K562 (cell line): Measurements from ENCODE around the gene IGSF10. TPM values are rescaled to one million over a fixed set of nuclear protein-coding genes. Genes with fewer than 3 reads are reported as not detected.

Source experiments
- ATAC-seq: fragments of 200-7000 bp; cut with Tn5 transposase; 3 replicates; pipeline ENCODE4 v1.9.1; 2020; ENCODE audit warnings: moderate library complexity
- BruUV-seq: library from RNA; stranded (reverse); fragments of 400-500 nt; replicated peaks from 2 replicates; lab custom pipeline; 2021; lab: Mats Ljungman, UMichigan
- CTCF ChIA-PET: fragments of 300-600 bp; formaldehyde crosslinking; extraction: SDS; loops from one replicate; lab custom pipeline; 2021; ENCODE audit warnings: low intra/inter-chr PET ratio; lab: Yijun Ruan, JAX
- POLR2A ChIA-PET: fragments of 300-600, 350-650 bp; sonication (Branson Sonifier 250); formaldehyde crosslinking; extraction: SDS; loops from one replicate; lab custom pipeline; 2021; ENCODE audit warnings: antibody characterized with exemption, inconsistent platforms; lab: Yijun Ruan, JAX
- DNase-seq, 4 experiments: peaks; one replicate each; pipeline versions ENCODE4 v3.0.0 to v3.0.0-alpha.2; 2011 to 2018; ENCODE audit warnings: low spot score in 3 of 4, mixed read lengths in 3 of 4; ENCODE audit errors: extremely low read depth in 1 of 4
- FAIRE-seq: peaks from 2 replicates; lab custom pipeline; 2011; peaks lifted over from hg19 to GRCh38; lab: Jason Lieb, UNC
- H2AFZ ChIP-seq: 2 replicates; pipeline ENCODE4 v1.6.0; 2011; ENCODE audit warnings: low read depth, low read length, control low read depth, inconsistent platforms
- H3K27ac ChIP-seq: fragments of 200-600 bp; 3 replicates; pipeline ENCODE4 v1.8.0; 2011; ENCODE audit warnings: low read depth, mild to moderate bottlenecking, control low read depth, inconsistent platforms, low read length, moderate library complexity, mixed read lengths; ENCODE audit errors: extremely low read depth
- H3K27me3 ChIP-seq, 2 experiments: fragments of 300-600 bp in 1 of 2; 2 replicates in 1 of 2; 3 replicates in 1 of 2; pipeline versions ENCODE4 v1.6.0 to v1.8.0; 2011; ENCODE audit warnings: inconsistent platforms in 2 of 2, low read length in 2 of 2, mild to moderate bottlenecking in 1 of 2, mixed read lengths in 1 of 2, moderate library complexity in 1 of 2; ENCODE audit not compliant: control insufficient read depth in 2 of 2, insufficient read depth in 2 of 2
- H3K36me3 ChIP-seq: fragments of 300-600 bp; 3 replicates; pipeline ENCODE4 v1.8.0; 2011; ENCODE audit warnings: mild to moderate bottlenecking, low read length, inconsistent platforms; ENCODE audit not compliant: control insufficient read depth, insufficient read depth
- H3K4me1 ChIP-seq, 2 experiments: fragments of 200-600 bp in 1 of 2; replicated peaks in 1 of 2; 2 replicates in 1 of 2; 3 replicates in 1 of 2; pipeline versions ENCODE4 v1.5.1 to v1.8.0; 2011; ENCODE audit warnings: inconsistent platforms in 2 of 2, low read length in 2 of 2, mild to moderate bottlenecking in 1 of 2, mixed read lengths in 1 of 2, moderate library complexity in 1 of 2; ENCODE audit not compliant: control insufficient read depth in 2 of 2, insufficient read depth in 2 of 2
- H3K4me2 ChIP-seq: 2 replicates; pipeline ENCODE4 v1.6.1; 2011; ENCODE audit warnings: low read length, control low read depth, inconsistent platforms, mixed read lengths; ENCODE audit not compliant: insufficient read depth
- H3K4me3 ChIP-seq: fragments of 200-600 bp; sonication (generic), shearing (Covaris generic); 2 replicates; pipeline ENCODE4 v1.5.1; 2016; ENCODE audit warnings: control low read depth, inconsistent platforms
- H3K79me2 ChIP-seq: fragments of 200-600 bp; 3 replicates; pipeline ENCODE4 v1.8.0; 2011; ENCODE audit warnings: low read length, inconsistent platforms; ENCODE audit not compliant: control insufficient read depth, insufficient read depth
- H3K9ac ChIP-seq, 2 experiments: 2 replicates each; pipeline versions ENCODE4 v1.6.0 to v1.6.1; 2011; ENCODE audit warnings: low read depth in 2 of 2, low read length in 2 of 2, control low read depth in 1 of 2, inconsistent platforms in 1 of 2, mild to moderate bottlenecking in 1 of 2, mixed read lengths in 1 of 2; ENCODE audit not compliant: insufficient read depth in 1 of 2
- H3K9me1 ChIP-seq: one replicate; pipeline ENCODE4 v1.6.0; 2011; ENCODE audit warnings: inconsistent platforms, mild to moderate bottlenecking, low read length, moderate library complexity; ENCODE audit not compliant: control insufficient read depth, insufficient read depth
- H3K9me3 ChIP-seq: replicated peaks from 2 replicates; pipeline ENCODE4 v1.5.1; 2011; ENCODE audit warnings: low read depth, low read length, inconsistent platforms; ENCODE audit not compliant: control insufficient read depth, insufficient read depth
- H4K20me1 ChIP-seq: replicated peaks from 2 replicates; pipeline ENCODE4 v1.6.1; 2011; ENCODE audit warnings: low read length, inconsistent platforms, mixed read lengths; ENCODE audit not compliant: control insufficient read depth, insufficient read depth
- MAZ ChIP-seq, 2 experiments: fragments of 450-650 bp in 1 of 2; sonication (generic) in 1 of 2; formaldehyde crosslinking; IDR thresholded peaks in 1 of 2; conservative IDR thresholded peaks in 1 of 2; 2 replicates each; pipeline versions ENCODE4 v1.4.0 to v1.5.0; 2020; ENCODE audit warnings: mild to moderate bottlenecking in 1 of 2, missing genetic modification reagents in 1 of 2
- MXD1 ChIP-seq: fragments of 250-450 bp; sonication (Bioruptor Pico); IDR thresholded peaks from 2 replicates; pipeline ENCODE4 v1.8.0; 2021; ENCODE audit warnings: borderline replicate concordance, mild to moderate bottlenecking, moderate library complexity; ENCODE audit not compliant: poor library complexity, severe bottlenecking
- NCOA2 ChIP-seq, 2 experiments: fragments of 450-650 bp; IDR thresholded peaks; 2 replicates each; pipeline ENCODE4 v1.6.1; 2018; ENCODE audit warnings: mild to moderate bottlenecking in 2 of 2, moderate library complexity in 1 of 2; ENCODE audit not compliant: partially characterized antibody in 2 of 2
- NFATC3 ChIP-seq: fragments of 450-650 bp; IDR thresholded peaks from 2 replicates; pipeline ENCODE4 v1.6.1; 2017; ENCODE audit warnings: mild to moderate bottlenecking
- NFIC ChIP-seq: fragments of 450-650 bp; IDR thresholded peaks from 2 replicates; pipeline ENCODE4 v1.6.1; 2017; ENCODE audit warnings: mild to moderate bottlenecking, inconsistent platforms
- RFX5 ChIP-seq: IDR thresholded peaks from 2 replicates; pipeline ENCODE4 v1.6.1; 2011; ENCODE audit warnings: low read depth, mild to moderate bottlenecking, improper control_type of control experiment, low read length
- THRAP3 ChIP-seq: fragments of 450-650 bp; IDR thresholded peaks from 2 replicates; pipeline ENCODE4 v1.6.1; 2016; ENCODE audit warnings: mild to moderate bottlenecking, inconsistent platforms, borderline replicate concordance
- TOE1 ChIP-seq, 2 experiments: fragments of 450-650 bp in 1 of 2; sonication (generic) in 1 of 2; formaldehyde crosslinking in 1 of 2; IDR thresholded peaks; 2 replicates each; pipeline versions ENCODE4 v1.7.1 to v1.8.0; 2016 to 2022; ENCODE audit warnings: borderline replicate concordance in 2 of 2, mild to moderate bottlenecking in 2 of 2, antibody characterized with exemption in 1 of 2, inconsistent platforms in 1 of 2, low read depth in 1 of 2, missing genetic modification reagents in 1 of 2, moderate library complexity in 1 of 2
- TSC22D4 ChIP-seq: fragments of 450-650 bp; IDR thresholded peaks from 2 replicates; pipeline ENCODE4 v1.6.1; 2016; ENCODE audit warnings: missing genetic modification characterization, missing biosample characterization, control low read depth
- ZNF23 ChIP-seq: fragments of 250-450 bp; sonication (Bioruptor Pico); IDR thresholded peaks from 2 replicates; pipeline ENCODE4 v1.4.0; 2020; ENCODE audit warnings: mild to moderate bottlenecking
- ZNF277 ChIP-seq: fragments of 250-450 bp; sonication (Bioruptor Pico); IDR thresholded peaks from 2 replicates; pipeline ENCODE4 v1.8.0; 2022; ENCODE audit warnings: inconsistent platforms, mild to moderate bottlenecking, moderate library complexity, borderline replicate concordance
- WGBS: fragments of 100-300 bp; shearing (Covaris generic); methylation state at CpG from one replicate; pipeline ENCODE4 v1.1.6; 2016; ENCODE audit warnings: low coverage, mixed read lengths; ENCODE audit not compliant: insufficient coverage; ENCODE audit errors: missing lambda C conversion rate; 5-methylcytosine and 5-hydroxymethylcytosine counted together
- in situ Hi-C: fragments of 300-500 bp; cut with MboI; formaldehyde crosslinking; loops from 4 replicates; pipeline ENCODE4 v1.15.0; 2018; ENCODE audit warnings: inconsistent platforms, mixed read lengths
- intact Hi-C: fragments of 100-400 bp; cut with micrococcal nuclease; formaldehyde crosslinking; loops from 2 replicates; pipeline ENCODE4 v1.14.2; 2022
- polyA plus RNA-seq, 8 experiments: library from polyadenylated mRNA; depleted of rRNA in 4 of 8; stranded (reverse) in 5 of 8; unstranded in 3 of 8; fragments of >200 nt; fragmentation: Nextera tagmentation in 2 of 8; fragmentation: Illumina TruSeq in 1 of 8; extraction: Ambion mirVana in 2 of 8; extraction: Trizol in 1 of 8; gene quantifications; 2 replicates each; pipeline versions ENCODE4 v1.2.1 to v1.2.3, GENCODE V29; 2011 to 2014; ENCODE audit warnings: inconsistent platforms in 1 of 8, missing spikeins in 1 of 8
- total RNA-seq, 7 experiments: library from RNA; depleted of rRNA in 6 of 7; stranded (reverse); fragments of >200 nt in 6 of 7; fragmentation: Illumina TruSeq in 2 of 7; extraction: Trizol in 2 of 7; gene quantifications; 2 replicates each; pipeline versions ENCODE4 v1.2.1 to v1.2.3, GENCODE V29; 2011 to 2021; ENCODE audit warnings: low replicate concordance in 1 of 7

Gene IGSF10
- total and polyA plus RNA-seq, 9 of the 15 experiments (the other 6 are each of a cell fraction or from before 2014, with no cell fraction given), result 0.11 to 1.2 (median 0.40) TPM

GRCh38 chr3:151460228-151460627 is 633 bp downstream of the IGSF10 start:
- in situ Hi-C loops, result no loop called here
- no peak overlapping the region; the same call in 1 of the 2 replicates for H3K4me2 ChIP-seq
- no peaks in the 10 kb centered on the region for H3K9me1 ChIP-seq
- no peaks in the 10 kb centered on the region for H3K9me3 ChIP-seq
- no peaks in the 10 kb centered on the region for H3K36me3 ChIP-seq
- TF ChIP-seq NFIC (peak; percentile 50; the same call in 1 of the 2 replicates), TSC22D4 (tag) (no peak), TOE1 (IDR thresholded peaks at IDR 0.05; ENCODE audit: borderline replicate concordance) (no peak), TOE1 (CRISPR knock-in tag; IDR thresholded peaks at IDR 0.05; ENCODE audit: borderline replicate concordance, low read depth) (no peak)
- TF ChIP-seq, all 486 proteins: peak for 1
- Histone ChIP-seq H3K4me1 (peaks cover 0 to 4% of the 10 kb centered on the region in 2 experiments; a peak in 2 of 5 replicates), H3K27ac (no peak overlapping the region), H4K20me1 (no peaks in the 10 kb centered on the region), H2AFZ (peak overlapping the region; percentile 19; the same call in 1 of the 2 replicates), H3K27me3 (peaks cover 13 to 21% of the 10 kb centered on the region in 2 experiments; a peak in 4 of 5 replicates), H3K79me2 (no peaks in the 10 kb centered on the region), H3K9ac (no peak overlapping the region), H3K4me3 (no peak overlapping the region)
- ATAC-seq (no peak), FAIRE-seq (no peak), DNase-seq (no peak)
- BruUV-seq, result no TSS peak
- ChIA-PET POLR2A (interaction anchor here (0.6 to 1.1 kb wide), 3 partner anchors 12 to 36 kb away, joined by 3 read pairs; no protein-coding TSS in a partner anchor), CTCF (no interaction called here)
- intact Hi-C loops, result no loop called here
- 5% methylated on average over 2 of the region's 2 CpGs for WGBS

GRCh38 chr3:151459358-151459757 is 1.5 kb downstream of the IGSF10 start:
- ChIA-PET CTCF (no interaction called here), POLR2A (interaction anchor here (1.0 kb wide), 1 partner anchor 11 kb away, joined by 3 read pairs; no protein-coding TSS in a partner anchor)
- H3K27ac ChIP-seq, result no peak overlapping the region
- BruUV-seq, result no TSS peak
- H3K9me1 ChIP-seq, result no peaks in the 10 kb centered on the region
- intact Hi-C loops, result no loop called here
- no peak overlapping the region for H3K4me2 ChIP-seq
- peaks cover 13 to 21% of the 10 kb centered on the region in 2 experiments; a peak in 4 of 5 replicates for H3K27me3 ChIP-seq
- FAIRE-seq (no peak), ATAC-seq (no peak), DNase-seq (no peak)
- no peak overlapping the region for H3K9ac ChIP-seq
- H4K20me1 ChIP-seq, result no peaks in the 10 kb centered on the region
- H3K4me1 ChIP-seq, result peaks cover 0 to 4% of the 10 kb centered on the region in 2 experiments; a peak in 2 of 5 replicates
- WGBS, result 0% methylated on average over 3 of the region's 3 CpGs
- no peak overlapping the region for H3K4me3 ChIP-seq
- no peaks in the 10 kb centered on the region for H3K36me3 ChIP-seq
- TF ChIP-seq ZNF277, result no peak
- TF ChIP-seq NCOA2 (IDR thresholded peaks at IDR 0.05; ENCODE audit: partially characterized antibody in 2 of 2), result no peak
- no peak for TF ChIP-seq NFATC3
- TF ChIP-seq RFX5, result no peak
- TF ChIP-seq MAZ (CRISPR knock-in tag; conservative IDR thresholded peaks at IDR 0.05 in 1 of 2, IDR thresholded peaks at IDR 0.05 in 1 of 2), result no peak
- TF ChIP-seq ZNF23 (CRISPR knock-in tag), result no peak
- TF ChIP-seq MXD1, result no peak
- TF ChIP-seq THRAP3, result no peak
- no peak overlapping the region for H2AFZ ChIP-seq
- H3K9me3 ChIP-seq, result no peaks in the 10 kb centered on the region
- in situ Hi-C loops, result no loop called here
- no peaks in the 10 kb centered on the region for H3K79me2 ChIP-seq
